ENCODE results near the gene VIP. TPM values are rescaled to one million over a fixed set of nuclear protein-coding genes. Genes with fewer than 3 reads are reported as not detected.

Gene VIP
- not detected in 5 replicates for total RNA-seq (2022; extraction: Qiagen RNA extraction)

DNA sequence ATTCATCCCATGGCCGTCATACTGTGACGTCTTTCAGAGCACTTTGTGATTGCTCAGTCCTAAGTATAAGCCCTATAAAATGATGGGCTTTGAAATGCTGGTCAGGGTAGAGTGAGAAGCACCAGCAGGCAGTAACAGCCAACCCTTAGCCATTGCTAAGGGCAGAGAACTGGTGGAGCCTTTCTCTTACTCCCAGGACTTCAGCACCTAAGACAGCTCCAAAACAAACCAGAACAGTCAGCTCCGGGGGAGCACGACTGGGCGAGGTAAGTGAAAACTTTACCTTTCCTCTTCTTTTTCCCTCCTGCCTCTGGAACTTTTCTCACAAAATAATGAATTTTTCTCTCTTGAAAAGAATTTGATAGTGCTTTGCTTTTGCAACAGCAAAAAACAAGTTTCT, at the start of gene VIP:
Gene VIP (plus strand): TSS at position 104 of the 400 bp plus-strand sequence. CDS start 1,381 bp downstream, outside the sequence.

Other genes starting within 250 kb of the VIP start
- 32.1 to 39.4 TPM (median 34.7 TPM) in 5 replicates for gene SYNE1, start 113.4 kb upstream of the VIP start, total RNA-seq (2022; extraction: Qiagen RNA extraction)
- gene MYCT1, start 52.9 kb upstream of the VIP start, total RNA-seq (2022; extraction: Qiagen RNA extraction) = 0.03 to 0.14 TPM (median 0.03 TPM) in 5 replicates
- 18.9 to 23.6 TPM (median 19.4 TPM) in 5 replicates for gene FBXO5, start 232.2 kb downstream of the VIP start, total RNA-seq (2022; extraction: Qiagen RNA extraction)

Data from A549 treated with CORT108297 at 1 μM for 4 hours (cell line).